Measurements from ENCODE around the gene ANKMY2. TPM values are rescaled to one million over a fixed set of nuclear protein-coding genes. Genes with fewer than 3 reads are reported as not detected.
"Not testable (repeated sequence)": the region's sequence is repeated elsewhere in the genome, so short reads cannot be mapped to it uniquely, and the experiment has no call there.

Gene ANKMY2
- total RNA-seq, 4 donors from 2014 or later, result 5.2 to 16.2 (median 9.4) TPM

GRCh38 chr7:16604054-16604453, 41.5 kb downstream of the ANKMY2 start:
- no peak for DNase-seq (ENCODE audit: low spot score in 2 of 2)
- 95% methylated on average over 3 of the region's 3 CpGs for WGBS
- H3K27ac ChIP-seq, result no peak overlapping the region
- H3K9me3 ChIP-seq, result no peaks in the 10 kb centered on the region
- no peaks in the 10 kb centered on the region for H3K27me3 ChIP-seq
- H3K4me1 ChIP-seq, result no peaks in the 10 kb centered on the region
- H3K36me3 ChIP-seq, result peaks cover 66% of the 10 kb centered on the region
- no peak overlapping the region for H3K4me3 ChIP-seq
- TF ChIP-seq POLR2A (IDR thresholded peaks at IDR 0.05) (no peak), POLR2AphosphoS5 (IDR thresholded peaks at IDR 0.05) (no peak), EP300 (IDR thresholded peaks at IDR 0.05) (no peak)
- TF ChIP-seq, protein P1, sequence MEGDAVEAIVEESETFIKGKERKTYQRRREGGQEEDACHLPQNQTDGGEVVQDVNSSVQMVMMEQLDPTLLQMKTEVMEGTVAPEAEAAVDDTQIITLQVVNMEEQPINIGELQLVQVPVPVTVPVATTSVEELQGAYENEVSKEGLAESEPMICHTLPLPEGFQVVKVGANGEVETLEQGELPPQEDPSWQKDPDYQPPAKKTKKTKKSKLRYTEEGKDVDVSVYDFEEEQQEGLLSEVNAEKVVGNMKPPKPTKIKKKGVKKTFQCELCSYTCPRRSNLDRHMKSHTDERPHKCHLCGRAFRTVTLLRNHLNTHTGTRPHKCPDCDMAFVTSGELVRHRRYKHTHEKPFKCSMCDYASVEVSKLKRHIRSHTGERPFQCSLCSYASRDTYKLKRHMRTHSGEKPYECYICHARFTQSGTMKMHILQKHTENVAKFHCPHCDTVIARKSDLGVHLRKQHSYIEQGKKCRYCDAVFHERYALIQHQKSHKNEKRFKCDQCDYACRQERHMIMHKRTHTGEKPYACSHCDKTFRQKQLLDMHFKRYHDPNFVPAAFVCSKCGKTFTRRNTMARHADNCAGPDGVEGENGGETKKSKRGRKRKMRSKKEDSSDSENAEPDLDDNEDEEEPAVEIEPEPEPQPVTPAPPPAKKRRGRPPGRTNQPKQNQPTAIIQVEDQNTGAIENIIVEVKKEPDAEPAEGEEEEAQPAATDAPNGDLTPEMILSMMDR (IDR thresholded peaks at IDR 0.05), result no peak

DNA sequence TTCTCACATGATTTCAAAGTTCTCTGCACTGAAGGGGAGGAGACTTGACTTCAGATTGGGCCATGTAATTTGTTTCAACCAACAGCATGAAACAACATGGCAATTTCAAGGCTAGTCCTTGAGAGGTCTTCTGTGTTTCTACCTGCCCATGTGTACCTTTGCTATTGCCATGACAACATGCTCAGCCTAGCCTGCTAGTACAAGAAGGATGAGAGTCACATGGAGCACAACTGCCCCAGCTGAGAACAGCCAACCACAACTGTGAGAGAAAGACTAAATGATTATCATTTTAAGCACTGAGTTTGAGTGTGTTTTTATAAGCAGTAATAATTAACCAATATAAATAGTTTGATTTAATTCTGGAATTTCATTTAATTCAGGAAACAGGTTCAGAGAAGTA, 41.9 kb downstream of the ANKMY2 start:
- TF ChIP-seq EP300 (IDR thresholded peaks at IDR 0.05), result no peak
- TF ChIP-seq, protein P1 (IDR thresholded peaks at IDR 0.05), result no peak
- TF ChIP-seq POLR2A (IDR thresholded peaks at IDR 0.05), result no peak
- no peak for TF ChIP-seq POLR2AphosphoS5 (IDR thresholded peaks at IDR 0.05)
- H3K4me3 ChIP-seq, result no peak overlapping the region
- DNase-seq (ENCODE audit: low spot score in 2 of 2), result no peak
- no peaks in the 10 kb centered on the region for H3K9me3 ChIP-seq
- H3K27ac ChIP-seq, result no peak overlapping the region
- no peaks in the 10 kb centered on the region for H3K27me3 ChIP-seq
- no peaks in the 10 kb centered on the region for H3K4me1 ChIP-seq
- H3K36me3 ChIP-seq, result peaks cover 66% of the 10 kb centered on the region

DNA sequence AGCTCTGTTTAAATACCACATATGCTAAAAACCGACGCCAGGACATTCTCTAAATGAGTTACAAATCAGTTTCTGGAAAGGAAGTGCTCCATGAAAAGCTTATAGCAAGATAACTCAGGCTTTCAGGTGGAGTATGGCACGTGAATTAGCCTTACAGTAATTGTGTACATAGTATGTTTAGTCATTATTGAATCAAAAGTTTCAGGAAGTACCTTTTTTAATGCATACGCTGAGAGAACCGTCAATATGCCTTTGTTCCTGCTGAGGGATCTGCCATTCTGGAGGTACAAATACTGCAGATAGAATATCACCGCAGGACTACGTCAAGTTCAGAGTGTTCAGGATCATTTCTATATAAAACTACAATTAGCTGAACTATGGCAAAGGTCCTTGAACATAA, 45.7 kb downstream of the ANKMY2 start:
- no peak for DNase-seq (ENCODE audit: low spot score in 2 of 2)
- peaks cover 56% of the 10 kb centered on the region for H3K36me3 ChIP-seq
- H3K27ac ChIP-seq, result no peak overlapping the region
- 91% methylated on average over 7 of the region's 7 CpGs for WGBS
- no peaks in the 10 kb centered on the region for H3K4me1 ChIP-seq
- H3K9me3 ChIP-seq, result no peaks in the 10 kb centered on the region
- H3K4me3 ChIP-seq, result no peak overlapping the region
- TF ChIP-seq POLR2AphosphoS5 (IDR thresholded peaks at IDR 0.05) (no peak), POLR2A (IDR thresholded peaks at IDR 0.05) (no peak), EP300 (IDR thresholded peaks at IDR 0.05) (no peak)
- TF ChIP-seq, protein P1 (IDR thresholded peaks at IDR 0.05), result no peak
- no peaks in the 10 kb centered on the region for H3K27me3 ChIP-seq

DNA sequence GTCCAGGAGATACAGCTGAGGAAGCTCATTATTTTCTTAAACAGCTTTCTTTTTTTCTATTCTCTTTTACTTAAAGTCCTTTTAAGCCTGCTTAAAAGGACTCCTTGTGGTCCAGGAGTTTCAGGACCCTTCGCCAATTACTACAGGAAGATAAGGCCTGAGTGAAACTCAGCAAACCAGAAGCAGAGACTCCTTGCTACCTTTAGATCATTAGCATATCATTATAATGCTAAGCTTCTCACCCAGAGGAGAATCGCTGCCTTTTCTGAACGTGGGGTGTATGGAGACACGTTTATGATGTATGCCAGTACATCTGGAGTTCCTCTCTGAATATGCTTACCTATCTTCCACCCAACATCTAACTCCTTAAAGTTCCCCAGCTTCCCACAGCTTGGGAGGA, 47.5 kb downstream of the ANKMY2 start:
- TF ChIP-seq, protein P1 (IDR thresholded peaks at IDR 0.05), result no peak
- TF ChIP-seq EP300 (IDR thresholded peaks at IDR 0.05) (no peak), POLR2A (IDR thresholded peaks at IDR 0.05) (no peak), POLR2AphosphoS5 (IDR thresholded peaks at IDR 0.05) (no peak)
- Histone ChIP-seq H3K9me3 (no peaks in the 10 kb centered on the region), H3K4me3 (no peak overlapping the region), H3K36me3 (peaks cover 39% of the 10 kb centered on the region), H3K27me3 (no peaks in the 10 kb centered on the region), H3K4me1 (no peaks in the 10 kb centered on the region), H3K27ac (no peak overlapping the region)
- WGBS, result 74% methylated on average over 4 of the region's 4 CpGs
- DNase-seq (ENCODE audit: low spot score in 2 of 2), result no peak

- DNase-seq (ENCODE audit: low spot score in 2 of 2); H3K9me3 ChIP-seq: not testable (repeated sequence)
- 75% methylated on average over 4 of the region's 4 CpGs for WGBS
Observed at GRCh38 chr7:16595596-16595995, 50.0 kb downstream of the ANKMY2 start.

GRCh38 chr7:16594676-16595075, 50.9 kb downstream of the ANKMY2 start:
- TF ChIP-seq POLR2A (IDR thresholded peaks at IDR 0.05), result no peak
- TF ChIP-seq POLR2AphosphoS5 (IDR thresholded peaks at IDR 0.05), result no peak
- TF ChIP-seq, protein P1 (IDR thresholded peaks at IDR 0.05), result no peak
- no peak for TF ChIP-seq EP300 (IDR thresholded peaks at IDR 0.05)
- WGBS, result 74% methylated on average over 1 of the region's 1 CpG

More at GRCh38 chr7:16595596-16595995, 50.0 kb downstream of the ANKMY2 start:
- H3K27me3 ChIP-seq, H3K27ac ChIP-seq, H3K4me3 ChIP-seq, H3K4me1 ChIP-seq: not testable (repeated sequence)
- peaks cover 18% of the 10 kb centered on the region for H3K36me3 ChIP-seq

More at GRCh38 chr7:16594676-16595075, 50.9 kb downstream of the ANKMY2 start:
- Histone ChIP-seq H3K4me3 (no peak overlapping the region), H3K27me3 (no peaks in the 10 kb centered on the region), H3K27ac (no peak overlapping the region), H3K4me1 (no peaks in the 10 kb centered on the region), H3K9me3 (no peaks in the 10 kb centered on the region), H3K36me3 (peaks cover 9% of the 10 kb centered on the region)
- DNase-seq (ENCODE audit: low spot score in 2 of 2), result no peak

All from suprapubic skin (tissue), 4 donors.